ENCODE measurements around the gene ACAP3.
"Not testable (repeated sequence)": the region's sequence is repeated elsewhere in the genome, so short reads cannot be mapped to it uniquely, and the experiment has no call there.

Gene ACAP3

DNA sequence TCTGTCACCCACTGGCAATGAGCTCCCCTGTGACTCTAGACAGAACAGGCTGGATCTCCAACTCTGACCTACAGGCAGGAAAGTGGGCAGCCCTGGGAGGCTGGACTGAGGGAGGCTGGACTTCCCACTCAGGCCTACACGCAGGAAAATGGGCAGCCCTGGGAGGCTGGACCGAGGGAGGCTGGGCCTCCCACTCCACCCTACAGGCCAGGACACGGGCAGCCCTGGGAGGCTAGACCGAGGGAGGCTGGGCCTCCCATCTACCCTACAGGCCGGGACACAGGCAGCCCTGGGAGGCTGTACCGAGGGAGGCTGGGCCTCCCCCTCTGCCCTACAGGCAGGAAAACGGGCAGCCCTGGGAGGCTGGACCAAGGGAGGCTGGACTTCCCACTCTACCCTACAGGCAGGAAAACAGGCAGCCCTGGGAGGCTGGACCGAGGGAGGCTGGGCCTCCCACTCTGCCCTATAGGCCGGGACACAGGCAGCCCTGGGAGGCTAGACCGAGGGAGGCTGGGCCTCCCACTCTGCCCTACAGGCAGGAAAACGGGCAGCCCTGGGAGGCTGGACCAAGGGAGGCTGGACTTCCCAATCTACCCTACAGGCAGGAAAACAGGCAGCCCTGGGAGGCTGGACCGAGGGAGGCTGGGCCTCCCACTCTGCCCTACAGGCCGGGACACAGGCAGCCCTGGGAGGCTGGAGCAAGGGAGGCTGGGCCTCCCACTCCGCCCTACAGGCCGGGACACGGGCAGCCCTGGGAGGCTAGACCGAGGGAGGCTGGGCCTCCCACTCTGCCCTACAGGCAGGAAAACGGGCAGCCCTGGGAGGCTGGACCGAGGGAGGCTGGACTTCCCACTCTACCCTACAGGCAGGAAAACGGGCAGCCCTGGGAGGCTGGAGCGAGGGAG is 59.5 kb downstream of the ACAP3 start:
- H3K27me3 ChIP-seq (ENCODE audit: insufficient read depth, poor library complexity, severe bottlenecking); DNase-seq (ENCODE audit: low read depth in 1 of 2, low spot score in 1 of 2); H3K27ac ChIP-seq (replicated peaks); H3K4me3 ChIP-seq (replicated peaks; ENCODE audit: insufficient read depth, low read length): not testable (repeated sequence)

DNA sequence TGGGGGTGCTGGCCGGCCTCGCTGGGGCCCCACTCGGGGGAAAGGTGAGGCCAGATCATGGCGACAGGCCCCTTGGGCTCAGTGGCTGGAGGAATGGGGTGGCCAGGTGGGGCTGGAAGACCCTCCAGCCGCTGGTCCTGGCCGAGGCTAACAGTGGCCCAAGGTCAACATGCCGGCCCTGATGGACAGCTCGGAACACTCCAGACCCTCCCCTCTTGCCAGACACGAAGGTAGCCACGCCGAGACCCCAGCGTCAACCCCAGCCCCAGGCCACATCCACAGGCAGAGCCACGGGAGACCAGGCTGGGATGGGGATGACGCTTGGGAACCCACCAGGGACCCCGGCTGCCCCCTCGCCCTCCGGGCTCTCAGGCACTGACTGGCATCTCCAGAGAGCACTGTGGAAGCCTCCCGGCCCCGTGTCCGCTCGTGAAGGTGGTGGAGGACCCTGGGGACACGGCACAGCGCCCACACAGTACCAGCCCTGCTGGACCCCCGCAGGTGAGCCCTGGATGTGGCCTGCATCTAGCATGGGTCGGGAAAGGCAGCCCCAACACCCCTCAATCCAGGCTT is 60.3 kb downstream of the ACAP3 start:
- no peak overlapping the region for H3K27ac ChIP-seq (replicated peaks)
- no peak for TF ChIP-seq POLR2AphosphoS5 (IDR thresholded peaks at IDR 0.05; ENCODE audit: low read depth)
- no peak for TF ChIP-seq SPI1 (IDR thresholded peaks at IDR 0.05; ENCODE audit: borderline replicate concordance, low read depth)
- TF ChIP-seq GABPA (IDR thresholded peaks at IDR 0.05; ENCODE audit: low read depth), result no peak
- TF ChIP-seq, protein P1, sequence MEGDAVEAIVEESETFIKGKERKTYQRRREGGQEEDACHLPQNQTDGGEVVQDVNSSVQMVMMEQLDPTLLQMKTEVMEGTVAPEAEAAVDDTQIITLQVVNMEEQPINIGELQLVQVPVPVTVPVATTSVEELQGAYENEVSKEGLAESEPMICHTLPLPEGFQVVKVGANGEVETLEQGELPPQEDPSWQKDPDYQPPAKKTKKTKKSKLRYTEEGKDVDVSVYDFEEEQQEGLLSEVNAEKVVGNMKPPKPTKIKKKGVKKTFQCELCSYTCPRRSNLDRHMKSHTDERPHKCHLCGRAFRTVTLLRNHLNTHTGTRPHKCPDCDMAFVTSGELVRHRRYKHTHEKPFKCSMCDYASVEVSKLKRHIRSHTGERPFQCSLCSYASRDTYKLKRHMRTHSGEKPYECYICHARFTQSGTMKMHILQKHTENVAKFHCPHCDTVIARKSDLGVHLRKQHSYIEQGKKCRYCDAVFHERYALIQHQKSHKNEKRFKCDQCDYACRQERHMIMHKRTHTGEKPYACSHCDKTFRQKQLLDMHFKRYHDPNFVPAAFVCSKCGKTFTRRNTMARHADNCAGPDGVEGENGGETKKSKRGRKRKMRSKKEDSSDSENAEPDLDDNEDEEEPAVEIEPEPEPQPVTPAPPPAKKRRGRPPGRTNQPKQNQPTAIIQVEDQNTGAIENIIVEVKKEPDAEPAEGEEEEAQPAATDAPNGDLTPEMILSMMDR (IDR thresholded peaks at IDR 0.05; ENCODE audit: insufficient read depth, low read length), result no peak
- TF ChIP-seq, protein P2, sequence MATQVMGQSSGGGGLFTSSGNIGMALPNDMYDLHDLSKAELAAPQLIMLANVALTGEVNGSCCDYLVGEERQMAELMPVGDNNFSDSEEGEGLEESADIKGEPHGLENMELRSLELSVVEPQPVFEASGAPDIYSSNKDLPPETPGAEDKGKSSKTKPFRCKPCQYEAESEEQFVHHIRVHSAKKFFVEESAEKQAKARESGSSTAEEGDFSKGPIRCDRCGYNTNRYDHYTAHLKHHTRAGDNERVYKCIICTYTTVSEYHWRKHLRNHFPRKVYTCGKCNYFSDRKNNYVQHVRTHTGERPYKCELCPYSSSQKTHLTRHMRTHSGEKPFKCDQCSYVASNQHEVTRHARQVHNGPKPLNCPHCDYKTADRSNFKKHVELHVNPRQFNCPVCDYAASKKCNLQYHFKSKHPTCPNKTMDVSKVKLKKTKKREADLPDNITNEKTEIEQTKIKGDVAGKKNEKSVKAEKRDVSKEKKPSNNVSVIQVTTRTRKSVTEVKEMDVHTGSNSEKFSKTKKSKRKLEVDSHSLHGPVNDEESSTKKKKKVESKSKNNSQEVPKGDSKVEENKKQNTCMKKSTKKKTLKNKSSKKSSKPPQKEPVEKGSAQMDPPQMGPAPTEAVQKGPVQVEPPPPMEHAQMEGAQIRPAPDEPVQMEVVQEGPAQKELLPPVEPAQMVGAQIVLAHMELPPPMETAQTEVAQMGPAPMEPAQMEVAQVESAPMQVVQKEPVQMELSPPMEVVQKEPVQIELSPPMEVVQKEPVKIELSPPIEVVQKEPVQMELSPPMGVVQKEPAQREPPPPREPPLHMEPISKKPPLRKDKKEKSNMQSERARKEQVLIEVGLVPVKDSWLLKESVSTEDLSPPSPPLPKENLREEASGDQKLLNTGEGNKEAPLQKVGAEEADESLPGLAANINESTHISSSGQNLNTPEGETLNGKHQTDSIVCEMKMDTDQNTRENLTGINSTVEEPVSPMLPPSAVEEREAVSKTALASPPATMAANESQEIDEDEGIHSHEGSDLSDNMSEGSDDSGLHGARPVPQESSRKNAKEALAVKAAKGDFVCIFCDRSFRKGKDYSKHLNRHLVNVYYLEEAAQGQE (IDR thresholded peaks at IDR 0.05; ENCODE audit: insufficient replicate concordance, low read depth), result no peak
- DNase-seq (ENCODE audit: low read depth in 1 of 2, low spot score in 1 of 2), result no peak
- peaks cover 10% of the 10 kb centered on the region for H3K27me3 ChIP-seq (ENCODE audit: insufficient read depth, poor library complexity, severe bottlenecking)
- no peak overlapping the region for H3K4me3 ChIP-seq (replicated peaks; ENCODE audit: insufficient read depth, low read length)

DNA sequence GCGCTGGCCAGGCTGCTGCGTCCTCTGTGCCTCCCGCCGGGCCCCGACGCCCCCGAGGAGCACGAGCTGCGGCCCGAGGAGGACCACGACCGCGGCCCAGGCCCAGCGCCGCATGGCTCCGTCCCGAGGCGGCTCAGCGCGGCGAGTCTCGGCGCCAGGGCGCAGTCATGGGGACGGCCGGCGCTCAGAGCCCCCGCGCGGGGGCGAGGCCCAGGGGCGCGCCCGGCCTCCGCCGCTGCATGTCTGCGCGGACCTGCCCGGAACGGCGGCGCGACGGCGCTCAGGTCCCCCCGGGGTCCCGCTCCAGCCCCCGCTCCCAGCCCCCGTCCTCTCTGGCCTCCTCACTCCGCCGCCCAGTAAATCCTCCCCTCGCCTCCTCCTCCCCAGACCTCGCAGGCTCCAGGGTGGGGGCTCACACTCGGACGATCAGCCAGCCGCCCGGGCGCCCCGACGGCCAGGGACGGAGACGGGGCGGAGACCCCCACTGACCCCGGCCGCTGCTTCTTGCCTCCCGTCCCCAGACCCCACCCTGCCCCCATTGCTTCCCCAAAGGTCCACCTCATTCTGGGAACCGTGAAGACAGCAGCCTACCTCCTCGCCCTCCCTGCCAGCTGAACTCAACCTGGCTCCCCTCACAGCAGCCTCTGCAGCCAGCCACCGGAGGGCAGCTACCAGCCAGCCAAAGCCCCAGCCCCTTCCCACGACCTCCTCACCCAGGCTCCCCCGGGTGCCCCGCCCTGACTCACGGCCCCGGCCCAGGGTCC is 61.0 kb downstream of the ACAP3 start, which contains the start of gene C1QTNF12:
TSS of gene C1QTNF12 (minus strand) at position 146 of the 764 bp plus-strand sequence. CDS start at position 114, 32 bp downstream.
- no peak within 1 kb of the TSS for H3K27ac ChIP-seq (replicated peaks)
- H3K27me3 ChIP-seq (ENCODE audit: insufficient read depth, poor library complexity, severe bottlenecking), result peaks cover 10% of the 10 kb centered on the region
- no peak for DNase-seq (ENCODE audit: low read depth in 1 of 2, low spot score in 1 of 2)
- no peak for TF ChIP-seq GABPA (IDR thresholded peaks at IDR 0.05; ENCODE audit: low read depth)
- TF ChIP-seq SPI1 (IDR thresholded peaks at IDR 0.05; ENCODE audit: borderline replicate concordance, low read depth), result no peak
- no peak for TF ChIP-seq POLR2AphosphoS5 (IDR thresholded peaks at IDR 0.05; ENCODE audit: low read depth)
- TF ChIP-seq, protein P2 (IDR thresholded peaks at IDR 0.05; ENCODE audit: insufficient replicate concordance, low read depth), result no peak
- TF ChIP-seq, protein P1 (IDR thresholded peaks at IDR 0.05; ENCODE audit: insufficient read depth, low read length), result no peak
- no peak within 1 kb of the TSS for H3K4me3 ChIP-seq (replicated peaks; ENCODE audit: insufficient read depth, low read length)

All from HL-60 (cell line).